Right lobe of liver (tissue), 4 donors: ENCODE data around the gene MTHFD1L.

Experiments used
- CTCF ChIP-seq, 4 donors: fragments of 200-600 bp in 3 of 4; fragments of 450-650 bp in 1 of 4; IDR thresholded peaks; one replicate each; pipeline versions ENCODE4 v1.5.1 to v1.8.0; 2016 to 2022; ENCODE audit warnings: antibody characterized with exemption in 4 of 4, mild to moderate bottlenecking in 2 of 4
- POLR2A ChIP-seq: fragments of 450-650 bp; IDR thresholded peaks from one replicate; pipeline ENCODE4 v1.6.1; 2017; ENCODE audit warnings: antibody characterized with exemption, mild to moderate bottlenecking
- donor health status: DM: no; HTN: no; CAD: no.
- donor health status: DM: no; HTN: no; CAD: no.
- donor health status: DM: no; HTN: yes; CAD: no.

GRCh38 chr6:151007922-151008321 is 142.4 kb downstream of the MTHFD1L start:
- no peak for TF ChIP-seq CTCF (IDR thresholded peaks at IDR 0.05)
- no peak for TF ChIP-seq POLR2A
